ENCODE results near the gene NOXA1.
"Not testable (repeated sequence)": the region's sequence is repeated elsewhere in the genome, so short reads cannot be mapped to it uniquely, and the experiment has no call there.

The NOXA1 gene

DNA sequence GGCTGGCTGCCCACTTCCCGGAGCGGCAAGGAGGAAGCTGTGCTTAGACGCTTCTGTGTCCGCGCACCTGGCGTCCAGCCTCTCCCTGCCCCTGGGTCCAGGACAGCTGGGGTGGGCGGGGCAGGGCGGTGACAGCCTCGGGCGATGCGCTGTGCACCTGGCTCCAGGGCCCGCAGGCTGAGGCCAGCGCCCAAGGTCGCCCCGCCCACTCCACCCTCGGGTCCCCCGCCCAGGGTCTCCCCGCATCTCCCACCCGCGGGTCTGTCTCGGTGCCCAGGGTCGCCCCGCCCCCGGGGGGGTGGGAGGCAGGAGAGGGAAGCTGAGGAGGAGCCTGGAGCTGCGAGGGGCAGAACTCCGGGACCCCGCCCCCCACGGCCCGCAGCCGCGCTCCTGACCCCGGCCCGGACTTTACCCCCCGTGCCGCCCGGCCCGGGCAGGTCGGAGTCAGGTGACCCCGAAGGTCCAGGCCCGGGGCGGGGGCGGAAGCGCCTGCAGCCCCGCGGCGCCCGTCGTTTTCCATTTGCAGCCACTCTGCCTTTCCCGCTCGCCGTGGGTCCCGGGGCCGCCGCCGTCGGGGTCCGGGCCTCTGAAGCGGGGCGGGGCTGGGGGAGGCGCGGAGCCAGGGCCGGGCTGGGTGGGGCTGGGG, 18.2 kb downstream of the NOXA1 start, which contains the start of gene ENTPD8:
TSS of gene ENTPD8 (minus strand) at position 69 of the 646 bp plus-strand sequence. CDS start 3,072 bp downstream, outside the sequence.
- DNase-seq = no peak

GRCh38 chr9:137441935-137442321, 18.7 kb downstream of the NOXA1 start:
- no peak for DNase-seq

DNA sequence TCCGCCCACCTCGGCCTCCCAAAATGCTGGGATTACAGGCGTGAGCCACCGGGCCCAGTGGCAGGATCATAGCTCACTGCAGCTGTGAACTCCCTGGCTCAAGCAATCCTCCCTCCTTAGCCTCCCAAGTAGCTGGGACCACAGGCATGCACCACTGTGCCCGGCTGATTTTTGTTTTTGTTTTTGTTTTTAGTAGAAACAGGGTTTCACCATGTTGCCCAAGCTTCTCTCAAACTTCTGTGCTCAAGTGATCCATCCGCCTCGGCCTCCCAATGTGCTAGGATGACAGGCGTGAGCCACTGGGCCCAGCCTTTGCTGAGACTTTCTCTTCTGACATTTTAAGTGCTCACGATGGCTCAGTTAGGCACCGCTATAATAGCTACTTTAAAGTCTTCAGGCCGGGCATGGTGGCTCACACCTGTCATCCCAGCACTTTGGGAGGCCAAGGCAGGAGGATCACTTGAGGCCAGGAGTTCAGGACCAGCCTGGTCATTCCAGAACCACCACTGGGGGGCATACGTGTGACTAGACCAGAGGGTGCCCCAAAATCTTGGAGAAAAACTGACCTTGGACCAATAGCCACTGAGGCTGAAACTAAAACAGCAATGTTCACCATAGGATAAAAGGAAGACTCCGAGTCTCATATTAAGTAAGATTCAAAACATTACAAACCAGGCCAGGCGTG, 21.1 kb downstream of the NOXA1 start:
- no peak for DNase-seq

GRCh38 chr9:137445275-137445807, 22.1 kb downstream of the NOXA1 start:
- DNase-seq = peak; percentile 16

DNA sequence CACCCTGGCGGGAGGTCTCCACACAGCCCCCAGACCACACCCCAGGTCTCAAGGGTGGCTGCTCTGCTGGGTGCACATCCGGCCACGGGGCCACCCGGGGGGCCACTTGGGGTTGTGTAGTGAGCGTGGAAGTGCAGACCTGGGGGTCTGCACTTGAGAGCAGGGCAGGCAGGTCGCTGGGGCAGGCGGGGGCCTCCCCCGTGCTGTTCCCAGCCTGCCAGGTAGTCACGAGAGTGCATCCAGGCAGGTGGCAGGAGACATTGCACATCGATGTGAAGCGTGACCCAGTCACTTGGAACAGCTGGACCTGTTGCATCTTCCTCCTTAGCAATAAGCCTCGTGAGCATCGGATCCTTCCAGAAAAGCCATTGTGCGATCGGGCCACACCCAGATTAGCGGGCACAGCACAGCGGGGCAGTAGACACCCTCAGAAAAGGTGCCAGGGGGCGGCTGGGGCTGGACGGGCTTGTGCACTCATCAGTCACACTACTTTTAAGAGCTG, 22.8 kb downstream of the NOXA1 start:
- no peak for DNase-seq

DNA sequence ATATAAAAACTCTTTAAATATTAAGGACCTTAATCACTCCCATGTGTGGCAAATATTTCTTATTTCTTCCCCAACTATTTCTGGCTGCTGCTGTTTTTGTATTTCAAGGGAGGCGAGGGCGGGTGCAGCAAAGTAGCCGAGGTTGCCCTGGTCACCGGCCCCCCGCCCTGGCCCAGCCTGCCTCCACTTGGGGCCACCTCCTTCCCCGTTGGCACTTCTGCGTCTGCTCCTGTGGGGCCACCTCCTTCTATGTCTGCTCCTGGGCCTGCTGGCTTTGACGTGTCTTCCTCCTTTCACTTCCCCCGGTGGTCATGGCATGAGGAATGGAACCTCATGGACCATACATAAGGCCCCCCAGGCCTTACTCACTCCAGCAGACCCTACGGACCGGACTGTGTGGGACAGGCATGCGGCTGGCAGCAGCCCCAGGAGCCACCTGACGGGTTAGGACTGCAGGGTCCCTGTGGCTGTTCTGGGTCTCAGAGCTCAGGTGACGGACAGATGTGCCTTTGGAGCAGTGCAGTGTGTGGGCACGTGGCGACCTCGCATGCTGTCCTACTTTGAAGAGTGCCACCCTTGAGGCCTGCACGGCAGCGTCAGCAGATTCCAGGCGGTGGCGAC, 23.8 kb downstream of the NOXA1 start:
- no peak for DNase-seq

GRCh38 chr9:137447722-137448601, 24.8 kb downstream of the NOXA1 start:
- no peak for DNase-seq

GRCh38 chr9:137448602-137448962, 25.4 kb downstream of the NOXA1 start:
- DNase-seq = no peak

DNA sequence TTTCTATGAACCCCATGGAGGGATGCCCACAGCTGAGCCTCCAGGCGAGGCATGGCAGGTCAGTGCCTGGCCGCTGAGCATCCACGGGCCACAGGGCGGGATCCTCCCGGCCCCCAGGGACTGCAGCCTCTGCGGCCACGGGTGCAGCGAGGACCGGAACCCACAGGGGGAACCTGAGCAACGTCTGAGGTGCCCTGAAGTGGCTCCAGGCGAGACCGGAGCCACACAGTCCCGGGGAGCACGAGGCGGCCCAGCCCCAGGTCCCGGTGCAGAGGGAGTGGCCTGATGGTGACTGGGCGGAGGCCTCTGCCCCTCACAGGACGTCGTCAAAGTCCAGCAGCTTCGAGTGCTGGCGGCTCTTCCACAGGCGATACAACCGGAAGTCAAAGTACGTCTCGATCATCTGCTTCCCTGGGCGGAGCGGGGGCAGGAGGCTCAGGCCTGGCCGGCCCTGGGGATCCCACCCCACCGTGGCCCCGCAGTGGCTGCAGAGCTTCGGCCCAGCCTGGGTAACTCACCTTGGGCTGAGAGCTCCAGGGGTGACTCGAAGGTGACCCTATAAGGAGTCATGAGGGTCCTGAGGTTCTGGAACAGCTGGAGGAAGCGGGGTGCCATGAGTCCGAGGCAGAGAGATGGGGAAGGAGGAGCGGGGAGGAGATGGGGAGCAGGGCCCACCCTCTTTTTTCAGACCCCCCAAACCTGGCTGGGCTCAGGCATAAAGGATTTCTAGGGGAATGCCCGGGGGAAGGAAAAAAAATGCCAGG, 26.1 kb downstream of the NOXA1 start:
- no peak for DNase-seq

DNA sequence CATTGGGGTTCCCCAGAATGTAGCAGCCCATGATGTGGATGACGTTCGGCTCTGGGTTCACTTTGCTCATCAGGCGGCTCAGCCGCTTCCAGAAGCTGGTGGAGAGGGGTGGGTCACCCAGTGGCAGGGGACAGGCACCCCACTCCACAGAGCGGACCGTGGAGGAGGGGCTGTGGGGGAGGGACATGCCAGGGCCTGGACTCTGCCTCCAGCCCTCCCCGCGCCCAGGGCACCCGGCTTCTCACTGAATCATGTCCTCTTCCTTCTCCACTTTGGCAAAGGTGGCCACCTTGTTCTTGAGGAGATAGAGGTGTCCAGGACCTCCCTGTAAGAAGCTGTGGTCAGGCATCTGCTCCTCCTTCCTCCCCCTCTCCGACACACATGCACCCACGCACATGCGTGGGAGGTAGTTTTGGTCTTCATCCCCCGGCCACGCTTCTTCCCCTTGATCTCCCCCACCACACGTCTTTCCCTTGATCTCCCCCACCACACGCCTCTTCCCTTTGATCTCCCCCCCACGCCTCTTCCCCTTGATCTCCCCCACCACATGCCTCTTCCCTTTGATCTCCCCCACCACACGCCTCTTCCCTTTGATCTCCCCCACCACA, 26.8 kb downstream of the NOXA1 start:
- DNase-seq = no peak

DNA sequence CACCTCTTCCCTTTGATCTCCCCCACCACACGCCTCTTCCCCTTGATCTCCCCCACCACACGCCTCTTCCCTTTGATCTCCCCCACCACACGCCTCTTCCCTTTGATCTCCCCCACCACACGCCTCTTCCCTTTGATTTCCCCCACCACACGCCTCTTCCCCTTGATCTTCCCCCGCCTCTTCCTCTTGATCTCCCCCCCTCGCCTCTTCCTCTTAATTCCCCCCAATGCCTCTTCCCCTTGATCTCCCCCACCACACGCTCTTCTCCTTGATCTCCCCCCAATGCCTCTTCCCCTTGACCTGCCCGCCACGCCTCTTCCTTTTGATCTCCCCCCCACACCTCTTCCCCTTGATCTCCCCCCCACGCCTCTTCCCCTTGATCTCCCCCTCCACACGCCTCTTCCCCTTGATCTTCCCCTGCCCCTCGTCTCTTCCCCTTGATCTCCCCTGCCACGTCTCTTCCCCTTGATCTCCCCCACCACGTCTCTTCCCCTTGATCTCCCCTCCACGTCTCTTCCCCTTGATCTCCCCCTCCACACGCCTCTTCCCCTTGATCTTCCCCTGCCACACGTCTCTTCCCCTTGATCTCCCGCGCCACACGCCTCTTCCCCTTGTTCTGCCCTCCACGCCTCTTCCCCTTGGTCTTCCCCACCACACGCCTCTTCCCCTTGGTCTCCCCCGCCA, 27.5 kb downstream of the NOXA1 start:
- DNase-seq = not testable (repeated sequence)

DNA sequence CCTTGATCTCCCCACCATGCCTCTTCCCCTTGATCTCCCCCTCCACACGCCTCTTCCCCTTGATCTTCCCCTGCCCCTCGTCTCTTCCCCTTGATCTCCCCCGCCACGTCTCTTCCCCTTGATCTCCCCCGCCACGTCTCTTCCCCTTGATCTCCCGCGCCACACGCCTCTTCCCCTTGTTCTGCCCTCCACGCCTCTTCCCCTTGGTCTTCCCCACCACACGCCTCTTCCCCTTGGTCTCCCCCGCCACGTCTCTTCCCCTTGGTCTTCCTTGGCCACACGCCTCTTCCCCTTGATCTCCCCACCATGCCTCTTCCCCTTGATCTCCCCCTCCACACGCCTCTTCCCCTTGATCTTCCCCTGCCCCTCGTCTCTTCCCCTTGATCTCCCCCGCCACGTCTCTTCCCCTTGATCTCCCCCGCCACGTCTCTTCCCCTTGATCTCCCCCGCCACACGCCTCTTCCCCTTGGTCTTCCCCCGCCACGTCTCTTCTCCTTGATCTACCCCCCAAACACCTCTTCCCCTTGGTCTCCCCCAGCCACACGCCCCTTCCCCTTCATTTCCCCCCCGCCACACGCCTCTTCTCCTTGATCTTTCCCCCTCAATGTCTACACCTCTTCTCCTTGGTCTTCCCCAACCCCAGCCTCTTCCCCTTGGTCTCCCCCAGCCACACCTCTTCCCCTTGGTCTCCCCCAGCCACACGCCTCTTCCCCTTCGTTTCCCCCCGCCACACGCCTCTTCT, 28.2 kb downstream of the NOXA1 start:
- DNase-seq = not testable (repeated sequence)

DNA sequence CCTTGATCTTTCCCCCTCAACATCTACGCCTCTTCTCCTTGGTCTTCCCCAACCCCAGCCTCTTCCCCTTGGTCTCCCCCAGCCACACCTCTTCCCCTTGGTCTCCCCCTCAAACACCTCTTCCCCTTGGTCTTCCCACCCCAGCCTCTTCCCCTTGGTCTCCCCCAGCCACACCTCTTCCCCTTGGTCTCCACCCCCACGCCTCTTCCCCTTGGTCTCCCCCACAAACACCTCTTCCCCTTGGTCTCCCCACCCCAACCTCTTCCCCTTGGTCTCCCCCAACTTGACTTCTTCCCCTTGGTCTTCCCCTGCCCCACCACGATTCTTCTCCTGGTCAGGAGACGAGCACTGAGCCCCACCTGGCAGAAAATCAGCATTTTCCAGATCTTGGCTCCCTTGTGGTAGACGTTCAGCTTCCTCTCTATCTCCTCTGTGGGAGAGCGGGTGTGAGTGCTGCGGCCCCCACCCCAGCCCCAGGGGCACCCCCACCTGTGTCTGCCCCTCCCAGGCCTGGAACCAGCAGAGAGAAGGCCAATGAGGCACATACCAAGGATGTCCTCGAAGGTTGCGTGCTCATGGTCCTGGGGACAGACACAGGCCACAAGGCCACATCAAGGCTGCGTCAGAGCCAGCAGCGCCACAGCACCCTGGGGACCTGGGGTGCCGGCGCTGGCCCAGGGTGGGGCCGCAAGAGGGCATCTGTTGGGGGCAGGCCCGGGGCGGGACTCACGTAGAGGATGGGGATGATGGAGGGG, 29.0 kb downstream of the NOXA1 start:
- DNase-seq = no peak

DNA sequence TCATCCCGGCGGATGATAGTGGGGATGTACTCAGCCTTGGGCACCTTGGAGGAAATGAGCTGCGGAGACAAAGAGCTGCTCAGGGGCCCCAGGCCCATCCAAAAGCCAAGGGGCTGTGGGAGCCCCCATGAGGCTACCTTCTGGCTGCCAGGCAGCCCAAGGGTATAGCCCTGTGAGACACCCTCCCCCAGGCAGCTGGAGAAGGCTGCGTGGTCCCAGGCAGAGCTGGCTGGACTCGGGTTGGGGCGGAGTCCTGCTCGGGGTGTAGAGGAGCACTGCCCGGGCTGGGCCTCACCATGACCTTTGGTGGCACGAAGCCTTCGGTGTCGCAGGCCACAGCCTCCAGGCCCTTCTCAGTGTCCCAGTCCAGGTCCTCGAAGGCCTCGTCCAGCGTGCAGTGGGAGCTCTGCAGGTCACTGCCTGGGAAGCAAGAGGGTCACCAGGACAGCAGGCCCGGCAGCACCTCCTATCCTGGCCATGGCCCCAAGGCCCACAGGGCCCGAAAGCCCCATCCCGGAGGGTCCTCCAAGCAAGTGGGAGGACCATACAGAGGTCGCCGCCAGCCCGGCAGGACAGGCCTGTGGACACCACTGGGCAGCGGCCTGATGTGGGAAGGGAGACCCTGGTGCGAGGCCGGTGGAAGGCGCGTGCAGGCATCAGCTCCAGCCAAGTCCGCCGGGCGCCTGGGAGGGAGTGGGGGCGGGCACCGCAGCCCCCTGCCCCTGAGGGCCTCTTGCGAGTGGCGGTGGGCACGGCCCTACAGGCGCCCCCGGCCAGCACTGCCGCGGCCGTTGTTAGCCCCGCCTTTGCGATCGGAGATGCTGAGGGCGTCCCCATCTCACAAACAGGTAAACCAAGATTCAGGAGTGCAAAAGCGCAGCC, 29.8 kb downstream of the NOXA1 start:
- no peak for DNase-seq

GRCh38 chr9:137453643-137454081, 30.5 kb downstream of the NOXA1 start:
- no peak for DNase-seq

DNA sequence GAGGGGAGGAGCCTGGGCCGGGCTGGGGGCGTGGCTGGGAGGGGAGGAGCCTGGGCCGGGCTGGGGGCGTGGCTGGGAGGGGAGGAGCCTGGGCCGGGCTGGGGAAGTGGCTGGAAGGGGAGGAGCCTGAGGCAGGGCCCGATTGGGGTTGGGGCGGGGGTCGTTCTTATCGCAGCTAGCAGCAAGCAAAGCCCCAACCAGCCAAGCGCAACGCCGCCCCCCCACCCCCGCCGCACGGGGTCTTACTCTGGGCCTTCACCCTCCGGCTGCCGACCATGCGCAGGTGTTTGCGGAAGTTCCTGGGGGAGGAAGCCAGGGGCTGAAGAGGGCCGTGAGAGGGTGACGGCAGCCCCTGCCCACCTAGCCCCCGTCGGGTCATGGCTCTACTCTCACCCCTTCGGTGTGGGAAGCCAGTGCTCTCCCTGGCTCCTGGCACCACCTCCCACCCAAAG, 31.0 kb downstream of the NOXA1 start:
- DNase-seq = no peak

GRCh38 chr9:137454597-137455358, 31.6 kb downstream of the NOXA1 start:
- DNase-seq = no peak

Data from KG1 (cell line).